Measurements from ENCODE around the gene GPRASP2. TPM values are rescaled to one million over a fixed set of nuclear protein-coding genes. Genes with fewer than 3 reads are reported as not detected.
A peak's percentile ranks its signal among the peaks of the same experiment; 100 is the strongest.
"Not testable (repeated sequence)": the region's sequence is repeated elsewhere in the genome, so short reads cannot be mapped to it uniquely, and the experiment has no call there.

The GPRASP2 gene
- total RNA-seq, 1 experiment from 2014 or later: 4.0 TPM

DNA sequence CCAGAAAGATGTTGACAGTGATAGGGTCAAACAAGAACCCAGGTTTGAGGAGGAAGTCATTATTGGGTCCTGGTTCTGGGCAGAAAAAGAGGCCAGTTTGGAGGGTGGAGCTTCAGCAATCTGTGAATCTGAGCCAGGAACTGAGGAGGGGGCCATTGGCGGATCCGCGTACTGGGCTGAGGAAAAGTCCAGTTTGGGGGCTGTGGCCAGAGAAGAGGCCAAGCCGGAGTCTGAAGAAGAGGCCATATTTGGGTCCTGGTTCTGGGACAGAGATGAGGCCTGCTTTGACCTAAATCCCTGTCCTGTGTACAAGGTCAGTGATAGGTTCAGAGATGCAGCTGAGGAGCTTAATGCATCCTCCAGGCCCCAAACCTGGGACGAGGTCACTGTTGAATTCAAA is 3.7 kb downstream of the GPRASP2 start:
- no peak overlapping the region for H3K4me3 Mint-ChIP-seq (ENCODE audit: unreplicated experiment)
- H3K27ac Mint-ChIP-seq (ENCODE audit: low read depth, unreplicated experiment): no peak overlapping the region
- BruUV-seq (replicated peaks): no TSS peak
- H3K36me3 Mint-ChIP-seq (ENCODE audit: insufficient read depth, unreplicated experiment): peaks cover 8% of the 10 kb centered on the region
- TF ChIP-seq, protein P1, sequence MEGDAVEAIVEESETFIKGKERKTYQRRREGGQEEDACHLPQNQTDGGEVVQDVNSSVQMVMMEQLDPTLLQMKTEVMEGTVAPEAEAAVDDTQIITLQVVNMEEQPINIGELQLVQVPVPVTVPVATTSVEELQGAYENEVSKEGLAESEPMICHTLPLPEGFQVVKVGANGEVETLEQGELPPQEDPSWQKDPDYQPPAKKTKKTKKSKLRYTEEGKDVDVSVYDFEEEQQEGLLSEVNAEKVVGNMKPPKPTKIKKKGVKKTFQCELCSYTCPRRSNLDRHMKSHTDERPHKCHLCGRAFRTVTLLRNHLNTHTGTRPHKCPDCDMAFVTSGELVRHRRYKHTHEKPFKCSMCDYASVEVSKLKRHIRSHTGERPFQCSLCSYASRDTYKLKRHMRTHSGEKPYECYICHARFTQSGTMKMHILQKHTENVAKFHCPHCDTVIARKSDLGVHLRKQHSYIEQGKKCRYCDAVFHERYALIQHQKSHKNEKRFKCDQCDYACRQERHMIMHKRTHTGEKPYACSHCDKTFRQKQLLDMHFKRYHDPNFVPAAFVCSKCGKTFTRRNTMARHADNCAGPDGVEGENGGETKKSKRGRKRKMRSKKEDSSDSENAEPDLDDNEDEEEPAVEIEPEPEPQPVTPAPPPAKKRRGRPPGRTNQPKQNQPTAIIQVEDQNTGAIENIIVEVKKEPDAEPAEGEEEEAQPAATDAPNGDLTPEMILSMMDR (IDR thresholded peaks at IDR 0.05; ENCODE audit: unreplicated experiment): no peak
- H3K9me3 Mint-ChIP-seq (ENCODE audit: unreplicated experiment): no peaks in the 10 kb centered on the region
- intact Hi-C loops (cut with micrococcal nuclease): no loop called here
- no peaks in the 10 kb centered on the region for H3K27me3 Mint-ChIP-seq (ENCODE audit: insufficient read depth, unreplicated experiment)
- POLR2A ChIA-PET: no interaction called here
- CTCF ChIA-PET: interaction anchor here (0.7 kb wide), 1 partner anchor 11 kb away, joined by 3 read pairs; no protein-coding TSS in a partner anchor
- no peak for DNase-seq (ENCODE audit: unreplicated experiment)
- H3K4me1 Mint-ChIP-seq (ENCODE audit: insufficient read depth, unreplicated experiment): no peaks in the 10 kb centered on the region

DNA sequence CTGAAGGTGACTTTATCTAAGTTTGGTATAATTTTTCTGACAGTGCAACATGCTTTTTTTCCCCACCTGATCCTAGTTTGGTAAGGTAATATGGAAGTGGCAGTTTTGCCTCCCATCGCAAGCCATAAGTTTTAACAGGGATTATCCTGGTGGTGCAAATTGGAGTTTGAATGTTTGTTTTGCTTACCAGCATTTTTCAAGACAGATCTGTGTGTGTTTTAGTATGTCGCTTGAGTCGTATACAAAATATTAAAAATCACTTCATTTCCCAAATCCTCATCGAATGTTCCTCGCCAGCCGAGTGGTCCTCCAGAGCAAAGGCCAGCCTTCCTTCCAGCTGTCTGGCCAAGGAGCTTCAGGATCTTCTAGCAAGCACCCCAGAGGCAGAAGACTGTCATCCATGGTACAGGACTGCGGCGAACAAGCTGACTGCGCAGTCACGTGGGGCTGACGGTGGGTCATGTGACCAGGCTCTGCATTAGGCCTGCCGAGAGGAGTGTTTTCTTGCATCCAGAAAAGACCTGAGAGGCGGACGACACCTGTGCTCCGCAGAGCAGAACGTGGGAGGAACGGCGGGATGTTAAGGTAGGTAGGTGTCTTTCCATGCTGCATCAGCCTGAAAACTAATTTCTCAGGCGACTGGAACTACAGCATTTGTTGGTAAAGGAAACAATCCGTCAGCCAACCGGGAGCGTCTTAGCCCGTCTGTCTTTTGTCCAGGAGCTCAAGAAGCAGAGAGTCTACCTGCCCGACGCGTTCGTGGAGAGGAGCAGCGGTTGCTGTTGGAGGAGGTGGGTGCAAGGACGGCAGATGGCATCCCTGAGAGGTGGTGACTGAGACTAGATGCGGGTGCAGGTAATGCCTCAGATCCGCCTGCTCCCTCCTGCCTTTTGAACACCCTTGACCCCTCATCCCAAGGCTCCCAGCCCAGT is 8.3 kb downstream of the GPRASP2 start, which contains the start of gene GPRASP3:
TSS of gene GPRASP3 (plus strand) at position 507 of the 932 bp plus-strand sequence. CDS start 28,253 bp downstream, outside the sequence.
- Mint-ChIP-seq H3K9me3 (ENCODE audit: unreplicated experiment) (no peaks in the 10 kb centered on the region), H3K4me3 (ENCODE audit: unreplicated experiment) (peak within 1 kb of the TSS; percentile 82), H3K4me1 (ENCODE audit: insufficient read depth, unreplicated experiment) (no peaks in the 10 kb centered on the region), H3K36me3 (ENCODE audit: insufficient read depth, unreplicated experiment) (no peaks in the 10 kb centered on the region), H3K27me3 (ENCODE audit: insufficient read depth, unreplicated experiment) (peaks cover 23% of the 10 kb centered on the region), H3K27ac (ENCODE audit: low read depth, unreplicated experiment) (peak within 1 kb of the TSS; percentile 29)
- CTCF ChIA-PET: interaction anchor here (0.7 kb wide), 1 partner anchor 151 kb away, joined by 3 read pairs; no protein-coding TSS in a partner anchor
- TF ChIP-seq, protein P1 (IDR thresholded peaks at IDR 0.05; ENCODE audit: unreplicated experiment): no peak
- BruUV-seq (replicated peaks): TSS peak; percentile 71
- intact Hi-C loops (cut with micrococcal nuclease): no loop called here
- peak; percentile 63 for DNase-seq (ENCODE audit: unreplicated experiment)
- POLR2A ChIA-PET: interaction anchor here (0.7 to 2.0 kb wide), 6 partner anchors 9 to 252 kb away, joined by 3 to 9 read pairs (median 6); partner anchors contain the start of gene ARMCX5

DNA sequence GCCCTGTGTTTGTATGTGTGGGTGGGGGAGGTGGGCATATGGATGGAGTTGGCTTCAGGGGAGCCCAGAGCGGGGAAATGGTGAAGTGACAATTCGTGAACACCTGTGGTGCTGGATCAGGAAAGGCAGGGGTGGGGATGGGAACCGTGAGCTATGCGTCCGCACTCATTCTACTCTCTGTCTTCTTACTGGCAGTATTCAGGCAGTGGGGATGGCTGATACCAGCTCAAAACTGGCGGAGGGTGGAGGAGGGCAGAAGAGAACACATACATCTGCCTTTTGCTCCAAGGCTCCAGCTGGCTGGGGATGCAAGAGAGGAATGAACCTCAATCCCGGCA is 8.9 kb downstream of the GPRASP2 start:
- H3K27ac Mint-ChIP-seq (ENCODE audit: low read depth, unreplicated experiment); H3K36me3 Mint-ChIP-seq (ENCODE audit: insufficient read depth, unreplicated experiment); DNase-seq (ENCODE audit: unreplicated experiment); intact Hi-C loops (cut with micrococcal nuclease); CTCF ChIA-PET; H3K4me1 Mint-ChIP-seq (ENCODE audit: insufficient read depth, unreplicated experiment); H3K9me3 Mint-ChIP-seq (ENCODE audit: unreplicated experiment); BruUV-seq (replicated peaks): not testable (repeated sequence)
- Mint-ChIP-seq H3K4me3 (ENCODE audit: unreplicated experiment) (peak overlapping the region; percentile 82), H3K27me3 (ENCODE audit: insufficient read depth, unreplicated experiment) (peaks cover 23% of the 10 kb centered on the region)
- POLR2A ChIA-PET: interaction anchor here (1.0 to 2.0 kb wide), 4 partner anchors 10 to 123 kb away, joined by 3 to 9 read pairs (median 6); partner anchors contain the start of gene ARMCX5

DNA sequence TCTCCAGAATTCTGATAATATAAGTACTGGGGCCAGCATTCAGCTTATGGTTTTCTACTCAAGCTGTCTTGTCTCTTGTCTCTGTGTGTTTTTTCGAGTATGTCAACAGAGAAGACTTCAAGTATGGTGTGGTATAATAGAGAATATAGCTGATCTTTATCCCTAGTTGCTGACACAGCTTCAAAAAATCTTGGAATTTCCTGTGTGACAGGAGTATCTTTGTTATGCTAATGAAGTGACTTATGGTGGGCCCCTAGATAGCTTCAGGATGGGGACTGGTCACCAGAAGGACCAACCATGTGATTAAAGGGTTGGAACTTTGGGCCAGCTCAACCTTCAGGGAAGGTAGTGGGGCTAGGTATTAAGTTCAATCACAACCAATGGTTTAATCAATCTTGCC is 11.2 kb downstream of the GPRASP2 start:
- no peaks in the 10 kb centered on the region for H3K36me3 Mint-ChIP-seq (ENCODE audit: insufficient read depth, unreplicated experiment)
- POLR2A ChIA-PET: no interaction called here
- no TSS peak for BruUV-seq (replicated peaks)
- CTCF ChIA-PET: no interaction called here
- no peak overlapping the region for H3K27ac Mint-ChIP-seq (ENCODE audit: low read depth, unreplicated experiment)
- TF ChIP-seq, protein P1 (IDR thresholded peaks at IDR 0.05; ENCODE audit: unreplicated experiment): no peak
- no peak for DNase-seq (ENCODE audit: unreplicated experiment)
- no peaks in the 10 kb centered on the region for H3K9me3 Mint-ChIP-seq (ENCODE audit: unreplicated experiment)
- no peak overlapping the region for H3K4me3 Mint-ChIP-seq (ENCODE audit: unreplicated experiment)
- intact Hi-C loops (cut with micrococcal nuclease): no loop called here
- no peaks in the 10 kb centered on the region for H3K4me1 Mint-ChIP-seq (ENCODE audit: insufficient read depth, unreplicated experiment)
- peaks cover 23% of the 10 kb centered on the region for H3K27me3 Mint-ChIP-seq (ENCODE audit: insufficient read depth, unreplicated experiment)
